SK-N-SH (cell line): Measurements from ENCODE around the gene AFP.

ENCODE experiments used
- CTCF ChIP-seq: fragments of 200-600 bp; sonication (generic); IDR thresholded peaks from 2 replicates; pipeline ENCODE4 v1.6.1; 2017; ENCODE audit warnings: antibody characterized with exemption, mild to moderate bottlenecking, moderate library complexity
- ELF1 ChIP-seq: IDR thresholded peaks from 2 replicates; pipeline ENCODE4 v1.4.0; 2012
- JUND ChIP-seq: IDR thresholded peaks from 2 replicates; pipeline ENCODE4 v1.4.0; 2012
- MAX ChIP-seq: IDR thresholded peaks from 2 replicates; pipeline ENCODE4 v1.4.0; 2012; ENCODE audit warnings: low read depth
- NFIC ChIP-seq: IDR thresholded peaks from 2 replicates; pipeline ENCODE4 v1.4.0; 2012; ENCODE audit warnings: borderline replicate concordance
- POLR2AphosphoS5 ChIP-seq: IDR thresholded peaks from 2 replicates; pipeline ENCODE4 v1.6.1; 2012; ENCODE audit warnings: low read depth, low read length
- RAD21 ChIP-seq: IDR thresholded peaks from 2 replicates; pipeline ENCODE4 v1.6.1; 2012; ENCODE audit warnings: mild to moderate bottlenecking, low read length
- RCOR1 ChIP-seq: fragments of 150-350 bp; IDR thresholded peaks from 2 replicates; pipeline ENCODE4 v1.6.1; 2017; ENCODE audit warnings: antibody characterized with exemption, low read length
- REST ChIP-seq: IDR thresholded peaks from 2 replicates; pipeline ENCODE4 v1.6.1; 2012; ENCODE audit warnings: mild to moderate bottlenecking, low read depth, low read length, moderate library complexity

- TF ChIP-seq RCOR1 (no peak), CTCF (no peak), JUND (no peak), REST (no peak), ELF1 (no peak), NFIC (no peak), RAD21 (no peak), MAX (no peak), POLR2AphosphoS5 (no peak)
Measured at GRCh38 chr4:73411731-73412414, 24.1 kb upstream of the AFP start.
